PC-3 (cell line): ENCODE data around the gene AGAP1. TPM values are rescaled to one million over a fixed set of nuclear protein-coding genes. Genes with fewer than 3 reads are reported as not detected.

Experiments
- ATAC-seq: fragments of 200-7000 bp; cut with Tn5 transposase; 2 replicates; pipeline ENCODE4 v1.9.1; 2020; ENCODE audit warnings: mild to moderate bottlenecking, moderate library complexity
- BruUV-seq: library from RNA; stranded (reverse); fragments of 400-500 nt; replicated peaks from 2 replicates; lab custom pipeline; 2021; lab: Mats Ljungman, UMichigan
- CTCF ChIA-PET: fragments of 300-600 bp; sonication (Branson Sonifier 250); formaldehyde crosslinking; loops from one replicate; lab custom pipeline; 2022; ENCODE audit warnings: antibody characterized with exemption; lab: Charles Lee
- POLR2A ChIA-PET: fragments of 300-600 bp; sonication (Branson Sonifier 250); formaldehyde crosslinking; loops from one replicate; lab custom pipeline; 2022; ENCODE audit warnings: antibody characterized with exemption; ENCODE audit not compliant: unreplicated experiment; lab: Charles Lee
- DNase-seq: peaks from one replicate; pipeline ENCODE4 v3.0.0-alpha.2; 2015
- H2AFZ ChIP-seq: fragments of 300-600 bp; sonication (generic); 2 replicates; pipeline ENCODE4 v1.6.0; 2016; ENCODE audit warnings: antibody characterized with exemption, low read length
- H3F3A ChIP-seq: fragments of 300-600 bp; sonication (generic); one replicate; pipeline ENCODE4 v1.6.0; 2017; ENCODE audit warnings: antibody characterized with exemption, low read length, control low read depth, mild to moderate bottlenecking; ENCODE audit not compliant: unreplicated experiment
- H3K27ac ChIP-seq: fragments of 300-600 bp; sonication (generic); 2 replicates; pipeline ENCODE4 v1.5.1; 2016; ENCODE audit warnings: mild to moderate bottlenecking, low read length
- H3K27me3 ChIP-seq: fragments of 300-600 bp; sonication (generic); 2 replicates; pipeline ENCODE4 v1.6.1; 2016; ENCODE audit warnings: low read length, mixed read lengths
- H3K36me3 ChIP-seq: fragments of 300-600 bp; sonication (generic); 2 replicates; pipeline ENCODE4 v1.6.1; 2016; ENCODE audit warnings: low read depth, mixed run types, low read length, mixed read lengths
- H3K4me1 ChIP-seq: fragments of 300-600 bp; sonication (generic); 2 replicates; pipeline ENCODE4 v1.5.1; 2016; ENCODE audit warnings: low read length; ENCODE audit not compliant: insufficient read depth
- H3K4me2 ChIP-seq: fragments of 300-600 bp; sonication (generic); 2 replicates; pipeline ENCODE4 v1.6.0; 2016; ENCODE audit warnings: low read length
- H3K4me3 ChIP-seq: fragments of 300-600 bp; sonication (generic); 2 replicates; pipeline ENCODE4 v1.5.1; 2016; ENCODE audit warnings: mild to moderate bottlenecking, low read length, mixed read lengths
- H3K79me2 ChIP-seq: fragments of 300-600 bp; sonication (generic); 2 replicates; pipeline ENCODE4 v1.6.1; 2017; ENCODE audit warnings: low read length, mixed read lengths
- H3K9ac ChIP-seq: fragments of 300-600 bp; sonication (generic); 2 replicates; pipeline ENCODE4 v1.6.0; 2016; ENCODE audit warnings: mild to moderate bottlenecking, low read length
- H3K9me2 ChIP-seq: fragments of 300-600 bp; sonication (generic); replicated peaks from 2 replicates; pipeline ENCODE4 v1.6.1; 2016; ENCODE audit warnings: mixed run types, low read length, mixed read lengths
- H3K9me3 ChIP-seq: fragments of 300-600 bp; sonication (generic); 2 replicates; pipeline ENCODE4 v1.6.1; 2016; ENCODE audit warnings: low read length, mixed read lengths
- H4K20me1 ChIP-seq: fragments of 300-600 bp; sonication (generic); 2 replicates; pipeline ENCODE4 v1.6.1; 2016; ENCODE audit warnings: low read length, mixed read lengths
- EZH2 ChIP-seq: fragments of 300-600 bp; sonication (generic); IDR thresholded peaks from one replicate; pipeline ENCODE4 v1.6.1; 2017; ENCODE audit warnings: antibody characterized with exemption, mild to moderate bottlenecking, low read length; ENCODE audit not compliant: unreplicated experiment
- EZH2phosphoT487 ChIP-seq: fragments of 300-600 bp; sonication (generic); IDR thresholded peaks from 2 replicates; pipeline ENCODE4 v1.6.1; 2018; ENCODE audit warnings: mild to moderate bottlenecking, antibody characterized with exemption, low read length, borderline replicate concordance
- intact Hi-C: fragments of 100-400 bp; cut with micrococcal nuclease; formaldehyde crosslinking; loops from 2 replicates; pipeline ENCODE4 v1.9.0; 2023
- total RNA-seq: library from RNA; depleted of rRNA; stranded (reverse); fragments of >200 nt; gene quantifications from 2 replicates; pipeline ENCODE4 v1.2.3, GENCODE V29; 2014
- TF ChIP-seq, protein P1 (sequence below): fragments of 300-600 bp; sonication (generic); conservative IDR thresholded peaks from 2 replicates; pipeline ENCODE4 v1.5.1; 2017; ENCODE audit warnings: antibody characterized with exemption, low read depth, mild to moderate bottlenecking, low read length

Gene AGAP1
- total RNA-seq, 1 experiment from 2014 or later, result 31.0 TPM

- Histone ChIP-seq H3K9me2 (no peaks in the 10 kb centered on the region), H3K79me2 (no peaks in the 10 kb centered on the region), H3K9me3 (no peaks in the 10 kb centered on the region), H3K27me3 (no peaks in the 10 kb centered on the region), H3K4me2 (no peak overlapping the region), H2AFZ (no peak overlapping the region), H3K4me3 (no peak overlapping the region), H3K9ac (no peak overlapping the region), H3K36me3 (peaks cover 4% of the 10 kb centered on the region; the same call in 1 of the 2 replicates), H4K20me1 (no peaks in the 10 kb centered on the region), H3K27ac (no peak overlapping the region), H3F3A (no peaks in the 10 kb centered on the region), H3K4me1 (peaks cover 10% of the 10 kb centered on the region; the same call in 1 of the 2 replicates)
- CTCF ChIA-PET, result no interaction called here
- no TSS peak for BruUV-seq
- no peak for ATAC-seq
- no peak for DNase-seq
- intact Hi-C loops, result no loop called here
- TF ChIP-seq, protein P1, sequence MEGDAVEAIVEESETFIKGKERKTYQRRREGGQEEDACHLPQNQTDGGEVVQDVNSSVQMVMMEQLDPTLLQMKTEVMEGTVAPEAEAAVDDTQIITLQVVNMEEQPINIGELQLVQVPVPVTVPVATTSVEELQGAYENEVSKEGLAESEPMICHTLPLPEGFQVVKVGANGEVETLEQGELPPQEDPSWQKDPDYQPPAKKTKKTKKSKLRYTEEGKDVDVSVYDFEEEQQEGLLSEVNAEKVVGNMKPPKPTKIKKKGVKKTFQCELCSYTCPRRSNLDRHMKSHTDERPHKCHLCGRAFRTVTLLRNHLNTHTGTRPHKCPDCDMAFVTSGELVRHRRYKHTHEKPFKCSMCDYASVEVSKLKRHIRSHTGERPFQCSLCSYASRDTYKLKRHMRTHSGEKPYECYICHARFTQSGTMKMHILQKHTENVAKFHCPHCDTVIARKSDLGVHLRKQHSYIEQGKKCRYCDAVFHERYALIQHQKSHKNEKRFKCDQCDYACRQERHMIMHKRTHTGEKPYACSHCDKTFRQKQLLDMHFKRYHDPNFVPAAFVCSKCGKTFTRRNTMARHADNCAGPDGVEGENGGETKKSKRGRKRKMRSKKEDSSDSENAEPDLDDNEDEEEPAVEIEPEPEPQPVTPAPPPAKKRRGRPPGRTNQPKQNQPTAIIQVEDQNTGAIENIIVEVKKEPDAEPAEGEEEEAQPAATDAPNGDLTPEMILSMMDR, result no peak
- no peak for TF ChIP-seq EZH2phosphoT487
- no peak for TF ChIP-seq EZH2
- POLR2A ChIA-PET, result no interaction called here
Measured at GRCh38 chr2:235768606-235769005, 274.8 kb downstream of the AGAP1 start.

GRCh38 chr2:235769046-235769445, 275.2 kb downstream of the AGAP1 start:
- H3K9me2 ChIP-seq, result no peaks in the 10 kb centered on the region
- H3K4me1 ChIP-seq, result peaks cover 10% of the 10 kb centered on the region; the same call in 1 of the 2 replicates
- H3F3A ChIP-seq, result no peaks in the 10 kb centered on the region
- no peaks in the 10 kb centered on the region; the same call in 1 of the 2 replicates for H3K36me3 ChIP-seq
- H4K20me1 ChIP-seq, result no peaks in the 10 kb centered on the region
- intact Hi-C loops, result no loop called here
- no TSS peak for BruUV-seq
- no peak for ATAC-seq
- H3K4me3 ChIP-seq, result no peak overlapping the region
- no peak for DNase-seq
- H3K9ac ChIP-seq, result no peak overlapping the region
- no peak overlapping the region for H3K4me2 ChIP-seq
- H2AFZ ChIP-seq, result no peak overlapping the region
- H3K27me3 ChIP-seq, result no peaks in the 10 kb centered on the region
- ChIA-PET POLR2A (no interaction called here), CTCF (no interaction called here)
- no peak overlapping the region for H3K27ac ChIP-seq
- TF ChIP-seq, protein P1, result no peak
- TF ChIP-seq EZH2phosphoT487 (no peak), EZH2 (no peak)
- no peaks in the 10 kb centered on the region for H3K9me3 ChIP-seq
- no peaks in the 10 kb centered on the region for H3K79me2 ChIP-seq

DNA sequence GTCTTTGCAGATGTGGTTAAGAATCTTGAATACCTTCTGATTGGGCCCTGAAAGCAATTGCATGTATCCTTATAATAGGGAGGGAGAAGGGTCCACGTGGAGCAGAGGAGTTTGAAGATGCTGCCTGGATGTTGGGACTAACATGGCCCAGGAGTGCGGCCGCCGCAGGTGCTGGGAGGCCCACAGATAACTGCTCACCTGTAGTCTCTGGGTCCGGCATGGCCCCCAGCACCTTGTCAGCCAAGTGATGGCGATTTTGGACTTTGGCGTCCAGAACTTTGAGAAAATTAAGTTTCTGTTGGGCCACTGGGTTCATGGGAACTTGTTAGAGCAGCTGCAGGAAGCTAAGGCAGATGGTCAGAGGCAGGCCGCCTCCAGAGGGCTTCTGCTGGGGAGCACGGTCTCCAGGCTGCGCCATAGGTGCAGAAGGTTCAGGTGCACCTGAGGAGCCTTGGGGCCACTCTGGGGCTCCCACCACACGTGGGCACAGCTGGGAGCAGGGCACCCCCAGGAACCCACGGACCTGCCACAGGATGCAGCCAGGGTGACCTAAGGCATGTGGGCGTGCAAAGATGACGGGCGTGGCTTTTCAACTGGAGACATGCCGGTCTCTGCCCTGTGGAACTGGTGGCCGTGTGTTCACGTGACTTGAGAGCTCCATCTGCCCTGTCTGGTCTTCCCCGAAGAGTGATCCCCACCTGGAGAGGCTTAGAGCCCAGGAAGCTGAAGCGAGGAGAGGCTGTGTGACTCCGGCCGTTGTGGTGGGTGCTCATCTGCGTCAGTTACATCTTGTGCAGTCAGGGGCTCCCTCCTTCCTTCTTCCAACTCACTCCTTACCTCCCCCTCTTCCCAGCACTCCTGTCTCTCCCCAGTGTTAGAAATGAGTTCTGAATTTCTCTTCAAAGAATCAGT, 277.3 kb downstream of the AGAP1 start:
- Histone ChIP-seq H3K36me3 (no peaks in the 10 kb centered on the region; the same call in 1 of the 2 replicates), H3K27me3 (no peaks in the 10 kb centered on the region), H2AFZ (no peak overlapping the region), H3K9me3 (no peaks in the 10 kb centered on the region), H3F3A (no peaks in the 10 kb centered on the region), H3K4me1 (peaks cover 3% of the 10 kb centered on the region; the same call in 1 of the 2 replicates), H3K9ac (no peak overlapping the region), H3K27ac (no peak overlapping the region), H3K4me3 (no peak overlapping the region), H3K79me2 (no peaks in the 10 kb centered on the region), H4K20me1 (no peaks in the 10 kb centered on the region), H3K9me2 (no peaks in the 10 kb centered on the region), H3K4me2 (no peak overlapping the region)
- ChIA-PET POLR2A (no interaction called here), CTCF (no interaction called here)
- intact Hi-C loops, result no loop called here
- no TSS peak for BruUV-seq
- DNase-seq (no peak), ATAC-seq (no peak)
- no peak for TF ChIP-seq EZH2
- TF ChIP-seq EZH2phosphoT487, result no peak
- TF ChIP-seq, protein P1, result no peak
